HG02885 (cell line): ENCODE measurements around the gene MRPL58.
"Not testable (repeated sequence)": the region's sequence is repeated elsewhere in the genome, so short reads cannot be mapped to it uniquely, and the experiment has no call there.

Source experiments
- ATAC-seq: cut with Tn5 transposase; IDR thresholded peaks from one replicate; pipeline ENCODE4 v1.9.1; 2021; ENCODE audit warnings: mild to moderate bottlenecking; ENCODE audit not compliant: unreplicated experiment, poor library complexity

MRPL58 gene

DNA sequence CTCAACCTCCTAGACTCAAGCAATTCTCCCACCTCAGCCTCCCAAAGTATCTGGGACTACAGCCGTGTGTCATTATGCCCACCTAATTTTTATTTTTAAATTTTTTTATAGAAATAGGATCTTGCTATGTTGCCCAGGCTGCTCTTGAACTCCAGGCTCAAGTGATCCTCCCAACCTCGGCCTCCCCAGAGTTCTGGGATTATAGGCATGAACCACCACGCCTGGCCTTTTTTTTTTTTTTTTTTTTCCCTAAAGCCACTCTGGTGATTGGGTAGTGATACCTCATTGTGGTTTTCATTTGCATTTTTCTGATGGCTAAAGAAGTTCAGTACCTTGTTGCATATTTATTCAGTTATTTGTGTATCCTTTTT, 26.3 kb upstream of the MRPL58 start:
- ATAC-seq, result no peak

DNA sequence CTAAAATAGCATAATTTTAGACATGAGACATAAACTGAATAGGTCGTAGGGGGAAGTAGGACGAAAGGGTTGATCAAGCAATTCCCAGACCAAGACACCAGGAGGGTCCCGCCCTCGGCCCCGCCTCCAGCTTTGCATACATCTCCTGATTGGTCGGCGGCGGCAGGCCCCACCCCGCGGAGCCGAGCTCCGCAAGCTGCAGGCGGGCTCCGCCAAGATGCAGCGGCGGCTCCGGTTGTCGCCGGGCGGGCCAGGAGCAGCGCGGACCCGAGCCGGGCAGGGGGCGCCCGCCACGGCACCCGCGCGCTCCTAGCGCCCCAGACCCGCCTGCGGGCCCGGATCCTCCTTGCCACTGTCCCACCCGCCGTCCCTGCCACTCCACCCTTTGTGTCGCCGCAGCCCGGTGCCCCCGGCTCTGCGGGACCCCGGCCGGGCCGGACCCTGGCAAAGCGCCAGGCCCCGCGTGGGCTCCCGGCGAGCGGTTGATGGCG, 25.0 kb upstream of the MRPL58 start, which contains the start of gene CDR2L:
Gene CDR2L, plus strand, starts transcription at position 215 of the 491 bp plus-strand sequence. CDS start 412 bp downstream, outside the sequence.
- ATAC-seq, result peak; percentile 95

DNA sequence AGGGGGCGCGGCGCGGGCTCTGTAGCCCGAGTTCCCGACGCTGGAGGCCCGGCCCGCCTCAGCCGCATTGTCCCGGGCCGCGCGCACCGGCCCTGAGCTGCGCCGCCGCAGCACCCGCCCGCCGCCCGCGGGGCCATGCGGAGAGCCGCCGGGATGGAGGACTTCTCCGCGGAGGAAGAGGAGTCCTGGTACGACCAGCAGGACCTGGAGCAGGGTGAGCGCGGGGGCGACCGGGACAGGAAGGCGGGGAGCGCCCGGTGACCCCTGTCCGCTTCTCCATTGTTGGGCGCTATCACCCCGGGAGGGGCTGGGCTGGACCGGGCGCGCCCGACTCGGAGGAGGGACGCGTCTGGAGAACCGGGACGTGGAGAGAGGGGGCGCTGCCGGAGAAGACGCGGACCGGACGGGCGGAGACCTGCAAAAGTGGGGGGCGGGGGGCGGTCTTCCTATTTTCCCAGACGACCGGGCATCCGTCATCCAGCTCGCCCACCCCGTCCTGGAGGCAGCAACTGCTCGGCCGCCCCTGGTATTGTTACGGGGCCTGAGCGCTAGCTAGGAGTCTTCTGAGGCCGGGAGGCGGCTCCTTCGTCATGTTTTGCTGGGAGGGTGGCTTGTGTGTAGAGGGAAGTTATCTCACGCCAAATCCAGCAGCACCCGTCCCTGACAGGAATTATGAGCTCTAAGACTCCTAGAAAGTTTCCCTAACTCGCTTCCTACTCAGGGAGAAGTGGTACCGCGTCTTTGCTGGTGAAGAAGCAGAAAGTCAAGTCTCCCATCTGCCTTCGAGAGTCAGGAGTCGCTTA, 24.4 kb upstream of the MRPL58 start:
- peak; percentile 26 for ATAC-seq

DNA sequence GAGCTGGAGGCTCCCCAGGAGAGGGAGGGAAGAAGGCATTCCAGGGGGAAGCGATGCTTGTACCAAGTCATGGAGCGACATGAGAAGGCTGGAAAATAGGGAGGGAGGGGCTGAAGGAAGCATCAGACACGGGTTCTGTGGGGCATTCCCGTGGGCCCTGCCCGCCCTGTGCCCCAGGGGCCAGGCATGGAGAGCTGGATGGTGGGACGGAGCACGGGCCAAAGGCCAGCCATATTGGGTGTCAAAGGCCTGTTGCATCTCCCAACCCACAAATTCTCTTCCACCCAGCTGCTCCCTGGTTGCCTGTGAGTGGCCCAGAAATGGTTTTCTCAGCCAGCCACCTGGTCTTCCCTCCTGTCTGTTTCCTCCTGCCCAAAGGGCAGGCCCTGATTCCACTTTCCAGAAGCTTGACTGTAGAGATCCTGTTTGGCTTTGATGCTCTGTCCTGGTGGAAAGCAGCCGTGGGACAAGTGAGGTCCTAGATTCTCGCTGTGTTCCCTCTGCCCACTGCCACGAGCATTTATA, 21.8 kb upstream of the MRPL58 start:
- ATAC-seq, result no peak

DNA sequence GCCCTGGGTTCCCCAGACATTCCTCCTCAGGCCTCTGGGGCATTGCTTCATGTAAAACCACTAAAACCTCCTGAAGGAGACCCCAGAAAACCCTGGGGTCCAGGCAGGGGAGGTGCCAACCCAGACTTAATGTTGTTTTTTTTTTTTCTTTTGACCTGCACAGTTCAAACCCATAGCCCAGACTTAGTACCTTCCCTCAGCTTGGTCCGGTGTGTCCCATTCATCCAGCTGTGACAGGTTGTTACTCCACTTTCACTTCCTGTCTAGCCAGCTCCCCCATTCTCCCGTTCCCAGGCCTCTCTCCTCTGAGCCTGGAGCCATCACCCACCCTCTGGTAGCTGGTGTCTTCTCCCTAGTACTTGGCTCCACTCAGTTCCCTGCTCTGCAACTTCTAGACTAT, 20.2 kb upstream of the MRPL58 start:
- no peak for ATAC-seq

DNA sequence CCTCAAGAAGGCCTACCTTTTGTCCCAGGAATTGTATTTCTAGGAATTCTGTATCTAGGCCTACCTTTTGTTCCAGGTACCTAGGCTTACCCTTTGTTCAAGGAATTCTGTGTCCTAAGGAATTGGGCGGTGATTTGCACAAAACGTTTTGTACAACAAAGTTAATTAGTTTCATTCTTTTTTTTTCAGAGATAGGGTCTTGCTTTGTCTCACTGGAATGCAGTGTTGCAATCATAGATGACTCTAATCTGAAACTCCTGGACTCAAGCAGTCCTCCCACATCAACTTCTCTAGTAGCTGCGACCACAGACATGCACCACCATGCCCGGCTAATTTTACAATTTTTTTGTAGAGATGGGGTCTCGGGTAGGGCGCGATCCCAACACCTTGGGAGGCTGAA, 18.0 kb upstream of the MRPL58 start:
- no peak for ATAC-seq

DNA sequence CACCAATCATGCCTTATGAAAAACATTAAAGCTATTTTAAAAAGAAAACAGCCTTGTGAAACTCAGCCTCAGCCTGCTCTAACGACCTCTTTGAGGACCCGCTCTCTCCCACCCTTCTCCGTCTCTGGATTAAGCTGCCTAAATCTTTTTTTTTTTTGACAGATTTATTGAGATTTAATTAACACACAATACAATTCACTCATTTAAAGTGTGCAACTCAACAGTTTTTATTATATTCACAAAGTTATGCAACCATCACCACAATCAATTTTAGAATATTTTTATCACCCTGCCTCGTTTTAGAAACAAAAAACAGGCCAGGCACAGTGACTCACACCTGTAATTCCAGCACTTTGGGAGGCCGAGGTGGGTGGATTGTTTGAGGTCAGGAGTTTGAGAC, 16.6 kb upstream of the MRPL58 start:
- ATAC-seq, result no peak

DNA sequence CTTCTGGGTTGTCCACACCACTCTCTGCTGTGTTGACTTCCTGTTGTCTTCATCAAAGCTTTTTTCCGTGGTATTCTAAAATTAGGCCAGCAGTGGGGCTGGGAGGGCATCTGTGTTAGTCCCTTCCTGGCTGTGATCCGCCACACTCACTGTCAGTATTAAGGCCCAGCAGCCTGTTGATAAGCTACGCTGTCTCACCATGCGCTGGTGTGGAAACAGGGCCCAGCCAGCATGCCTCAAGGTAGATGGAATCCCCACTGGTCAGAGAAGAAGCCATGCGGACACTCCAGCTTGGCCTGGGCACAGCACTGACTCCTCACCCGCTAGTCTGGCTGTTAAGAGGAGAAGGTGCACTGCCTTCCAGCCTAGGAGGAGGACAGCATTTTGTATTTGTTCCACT, 13.7 kb upstream of the MRPL58 start:
- no peak for ATAC-seq

DNA sequence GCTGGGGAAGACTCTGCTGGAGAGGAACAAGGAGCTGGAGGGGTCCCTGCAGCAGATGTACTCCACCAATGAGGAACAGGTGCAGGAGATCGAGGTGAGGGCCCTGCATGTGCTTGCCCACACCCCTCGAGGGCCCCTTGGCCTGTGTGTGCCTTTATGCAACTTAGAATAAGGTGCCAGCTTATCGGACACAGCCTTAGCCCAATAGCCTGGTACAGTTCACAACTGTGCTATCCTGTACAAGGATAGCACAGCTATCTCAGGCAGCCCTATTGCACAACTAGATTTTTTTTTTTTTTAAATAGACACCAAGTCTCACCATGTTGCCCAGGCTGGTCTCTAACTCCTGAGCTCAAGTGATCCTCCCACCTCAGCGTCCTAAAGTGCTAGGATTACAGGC, 12.9 kb upstream of the MRPL58 start:
- no peak for ATAC-seq

DNA sequence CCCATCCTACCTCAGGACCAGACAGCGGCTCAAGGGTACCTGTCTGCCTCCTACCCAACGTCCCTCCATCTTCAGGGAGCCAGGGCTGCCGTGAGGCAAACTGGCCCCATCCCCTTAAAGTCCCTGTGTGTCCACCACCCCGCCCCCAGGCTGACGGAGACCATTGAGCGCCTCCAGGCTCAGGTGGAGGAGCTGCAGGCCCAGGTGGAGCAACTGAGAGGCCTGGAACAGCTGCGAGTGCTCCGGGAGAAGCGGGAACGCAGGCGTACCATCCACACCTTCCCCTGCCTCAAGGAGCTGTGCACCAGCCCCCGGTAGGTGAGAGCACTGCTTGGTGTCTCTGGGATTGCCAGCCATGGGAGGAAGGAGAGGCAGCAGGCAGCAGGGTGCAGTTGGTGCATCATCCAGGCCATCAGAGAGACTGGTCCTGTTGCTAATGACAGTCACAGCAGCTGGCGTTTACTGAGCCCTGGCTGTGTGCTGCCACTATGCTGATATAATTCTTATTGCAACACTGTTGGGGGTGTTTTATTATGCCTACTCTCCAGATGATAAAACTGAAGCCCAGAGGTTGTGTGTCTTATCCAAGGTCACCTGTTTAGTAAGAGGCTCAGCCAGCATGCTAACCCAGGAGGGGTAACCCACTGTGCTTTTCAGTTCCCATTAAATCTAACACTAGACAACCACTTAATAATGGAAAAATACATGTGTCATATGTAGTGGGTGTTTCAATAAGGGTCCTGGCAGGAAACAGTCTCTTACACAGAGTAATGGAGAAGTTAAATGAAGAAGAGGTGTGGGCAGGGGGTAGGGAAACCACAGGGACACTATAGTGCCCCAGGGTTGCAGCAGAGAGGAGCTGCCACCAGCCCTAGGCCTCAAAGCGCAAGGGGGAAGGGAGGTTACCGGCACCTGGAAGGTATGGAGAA, 10.3 kb upstream of the MRPL58 start:
- ATAC-seq, result no peak

DNA sequence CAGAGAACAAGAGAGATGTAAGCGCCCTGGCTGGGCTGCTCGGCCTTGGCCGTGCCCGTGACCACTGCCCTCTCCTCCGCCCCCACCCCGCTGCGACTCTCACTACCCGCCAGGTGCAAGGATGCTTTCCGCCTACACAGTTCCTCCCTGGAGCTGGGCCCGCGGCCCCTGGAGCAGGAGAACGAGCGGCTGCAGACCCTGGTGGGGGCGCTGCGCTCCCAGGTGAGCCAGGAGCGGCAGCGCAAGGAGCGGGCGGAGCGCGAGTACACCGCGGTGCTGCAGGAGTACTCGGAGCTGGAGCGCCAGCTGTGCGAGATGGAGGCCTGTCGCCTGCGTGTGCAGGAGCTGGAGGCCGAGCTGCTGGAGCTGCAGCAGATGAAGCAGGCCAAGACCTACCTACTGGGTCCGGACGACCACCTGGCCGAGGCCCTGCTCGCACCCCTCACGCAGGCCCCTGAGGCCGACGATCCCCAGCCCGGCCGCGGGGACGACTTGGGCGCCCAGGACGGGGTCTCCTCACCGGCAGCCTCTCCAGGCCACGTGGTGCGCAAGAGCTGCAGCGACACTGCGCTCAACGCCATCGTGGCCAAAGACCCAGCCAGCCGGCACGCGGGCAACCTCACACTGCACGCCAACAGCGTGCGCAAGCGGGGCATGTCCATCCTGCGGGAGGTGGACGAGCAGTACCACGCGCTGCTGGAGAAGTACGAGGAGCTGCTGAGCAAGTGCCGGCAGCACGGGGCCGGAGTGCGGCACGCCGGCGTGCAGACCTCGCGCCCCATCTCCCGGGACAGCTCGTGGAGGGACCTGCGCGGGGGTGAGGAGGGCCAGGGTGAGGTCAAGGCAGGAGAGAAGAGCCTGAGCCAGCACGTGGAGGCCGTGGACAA, 9.2 kb upstream of the MRPL58 start:
- no peak for ATAC-seq

DNA sequence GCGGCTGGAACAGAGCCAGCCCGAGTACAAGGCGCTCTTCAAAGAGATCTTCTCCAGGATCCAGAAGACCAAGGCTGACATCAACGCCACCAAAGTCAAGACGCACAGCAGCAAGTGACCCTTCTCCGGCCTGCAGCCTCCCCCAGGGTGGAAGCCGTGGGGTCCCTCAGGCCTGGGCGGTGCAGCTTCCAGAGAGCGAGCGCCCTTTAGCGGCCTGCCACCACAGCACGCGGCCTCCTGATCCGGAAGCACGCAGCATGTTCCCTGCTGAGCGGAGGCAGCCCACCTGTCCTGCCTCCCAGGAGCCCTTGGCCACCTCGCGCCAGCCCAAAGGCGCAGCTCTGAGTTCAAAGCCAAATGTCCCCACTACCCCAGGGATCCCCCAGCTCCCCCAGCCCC, 8.5 kb upstream of the MRPL58 start:
- ATAC-seq, result no peak

DNA sequence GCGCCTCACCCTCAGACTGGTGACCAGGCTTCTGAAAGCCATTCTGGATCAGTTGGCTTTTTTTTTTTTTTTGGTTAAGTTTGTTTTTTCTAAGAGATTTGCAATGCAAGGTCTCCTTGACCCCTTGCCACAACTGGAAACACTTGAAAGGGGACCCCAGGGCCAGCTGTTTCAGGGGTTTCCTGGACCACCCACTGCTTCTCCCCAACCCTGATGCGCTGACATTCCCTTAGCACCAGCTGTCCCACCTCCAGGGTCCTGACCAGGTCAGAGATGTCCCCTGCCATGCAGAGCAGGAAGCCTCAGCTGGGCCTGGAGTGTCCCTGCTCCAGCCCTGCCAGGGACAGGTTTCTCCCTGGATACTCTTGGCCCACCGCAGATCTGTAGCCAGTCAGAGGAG, 8.1 kb upstream of the MRPL58 start:
- no peak for ATAC-seq

DNA sequence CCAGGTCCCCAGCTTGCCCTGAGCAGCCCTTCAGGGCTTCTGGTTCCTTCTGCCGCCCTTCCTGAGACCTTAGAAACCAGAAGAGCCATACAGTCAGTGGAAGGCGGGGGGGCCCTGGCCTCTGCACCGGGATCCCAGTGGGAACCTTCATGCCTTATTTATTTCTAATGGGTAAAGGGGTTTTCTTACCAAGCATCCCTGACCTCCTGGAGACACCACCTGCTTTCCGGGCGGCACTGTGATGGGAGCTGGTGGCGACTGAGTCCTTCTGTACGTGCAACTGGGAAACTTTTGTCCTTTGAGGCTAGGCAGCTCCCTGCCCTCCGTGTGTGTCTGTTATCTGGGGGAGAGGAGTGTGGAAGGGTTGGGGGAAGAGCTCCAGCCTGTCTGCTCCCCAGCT, 7.2 kb upstream of the MRPL58 start:
- ATAC-seq, result no peak

DNA sequence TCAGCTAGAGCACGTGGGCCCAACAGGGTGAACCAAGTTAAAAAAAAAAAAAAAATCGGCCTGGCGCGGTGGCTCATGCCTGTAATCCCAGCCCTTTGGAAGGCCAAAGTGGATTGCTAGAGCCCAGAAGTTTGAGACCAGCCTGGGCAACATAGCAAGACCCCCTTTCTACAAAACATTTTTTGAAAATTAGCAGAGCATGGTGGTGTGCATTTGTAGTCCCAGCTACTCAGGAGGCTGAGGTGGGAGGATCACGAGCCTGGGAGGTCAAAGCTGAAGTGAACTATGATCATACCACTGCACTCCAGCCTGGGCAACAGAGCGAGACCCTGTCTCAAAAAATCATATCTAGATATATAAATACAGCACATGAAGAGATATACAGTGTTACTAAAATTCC, 6.4 kb upstream of the MRPL58 start:
- not testable (repeated sequence) for ATAC-seq

DNA sequence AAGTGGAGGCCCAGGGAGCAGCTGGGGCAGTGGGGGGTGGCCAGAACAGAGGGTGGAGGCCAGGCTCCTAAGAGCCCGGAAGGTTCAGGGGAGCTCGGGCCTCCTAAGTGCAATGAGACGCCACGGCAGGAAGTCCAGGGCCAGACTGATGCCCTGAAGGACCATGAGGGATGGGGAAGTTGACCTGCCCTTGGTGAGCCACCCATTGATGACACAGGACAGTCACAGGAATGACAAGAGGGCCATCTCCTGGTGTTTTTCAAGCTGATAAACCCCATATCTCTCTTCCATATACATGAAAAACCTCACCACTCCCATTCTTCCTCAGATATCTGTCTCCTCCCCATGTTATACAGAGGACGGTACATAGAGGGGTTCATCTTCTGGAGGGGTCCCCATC, 5.8 kb upstream of the MRPL58 start:
- ATAC-seq, result no peak

DNA sequence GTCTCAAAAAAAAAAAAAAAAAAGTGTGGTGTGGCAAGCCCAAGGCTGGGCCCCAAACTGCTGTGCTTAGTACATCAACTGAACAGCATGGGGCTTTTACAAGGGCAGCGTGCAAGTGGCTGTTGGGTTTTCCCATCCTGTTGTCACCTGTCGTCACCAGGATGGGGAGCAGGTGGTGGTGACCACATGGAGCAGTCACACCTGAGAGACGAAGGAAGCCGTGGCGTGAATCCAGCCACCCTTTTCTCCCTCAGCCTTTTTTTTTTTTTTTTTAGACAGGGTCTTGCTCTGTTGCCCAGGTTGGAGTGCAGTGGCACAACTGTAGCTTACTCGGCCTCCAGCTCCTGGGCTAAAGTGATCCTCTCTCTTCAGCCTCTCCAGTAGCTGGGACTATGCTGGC, 4.1 kb upstream of the MRPL58 start:
- ATAC-seq, result no peak

DNA sequence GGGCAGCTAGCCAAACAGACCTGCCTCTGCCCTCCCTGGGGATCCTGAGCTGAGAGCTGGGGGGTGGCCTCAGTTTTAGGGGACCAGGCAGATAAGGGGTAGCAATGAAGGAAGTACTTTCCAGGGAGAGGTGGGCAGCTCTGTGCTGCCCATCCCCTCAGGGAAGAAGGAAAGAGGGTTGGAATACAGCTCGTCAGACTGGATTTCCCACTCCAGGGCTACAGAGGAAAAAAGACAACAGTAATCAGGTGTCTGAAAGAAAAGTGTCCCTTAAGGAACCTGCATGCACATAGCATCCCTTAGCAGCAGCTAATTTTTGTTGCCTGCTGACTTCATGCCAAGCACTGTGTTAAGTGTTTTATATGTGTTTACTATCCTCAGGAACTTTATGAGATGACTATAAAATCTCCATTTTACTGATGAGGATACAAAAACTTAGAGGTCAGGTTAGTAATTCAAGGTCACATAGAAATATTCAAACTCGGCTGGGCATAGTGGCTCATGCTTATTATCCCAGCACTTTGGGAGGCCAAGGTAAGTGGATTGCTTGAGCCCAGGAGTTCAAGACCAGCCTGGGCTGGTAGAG, 3.2 kb upstream of the MRPL58 start:
- ATAC-seq, result no peak

DNA sequence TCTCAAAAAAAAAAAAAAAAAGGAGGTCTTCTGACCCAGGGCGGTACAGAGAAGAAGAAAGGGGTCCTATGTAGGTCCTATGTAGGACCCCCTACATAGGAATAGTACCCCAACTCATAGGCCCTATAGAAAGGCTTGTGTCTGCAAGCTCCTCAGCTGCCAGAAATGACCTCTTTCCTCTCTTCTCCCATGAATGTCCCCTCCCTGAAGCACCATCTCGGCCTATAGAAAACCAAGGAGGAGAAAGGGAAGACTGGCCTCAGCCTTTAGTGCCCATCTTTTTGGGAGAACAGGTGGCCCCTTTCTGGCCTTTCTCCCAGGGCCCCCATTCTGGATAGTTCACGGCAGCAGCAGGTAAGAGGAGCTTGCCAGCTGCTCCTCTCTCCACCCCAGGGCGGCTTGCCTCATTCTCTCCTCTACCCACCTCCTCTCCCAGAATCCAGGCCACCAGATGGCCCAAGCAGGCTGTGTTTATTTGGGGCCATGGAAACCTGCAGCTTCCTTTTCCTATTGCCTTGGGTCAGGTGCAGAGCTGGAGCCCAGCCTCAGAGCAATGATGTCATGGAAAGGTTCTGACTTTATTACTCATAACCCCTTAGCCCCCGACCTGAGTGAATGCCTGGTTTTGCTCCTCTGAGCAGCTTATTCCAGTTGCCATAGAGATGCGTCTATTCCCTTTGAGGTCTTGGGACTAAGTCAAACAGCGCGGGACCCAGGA, 1.6 kb upstream of the MRPL58 start:
- ATAC-seq, result no peak
